GM23338 (cell line): ENCODE measurements around the gene USP17L10.
A peak's percentile ranks its signal among the peaks of the same experiment; 100 is the strongest.
"Not testable (repeated sequence)": the region's sequence is repeated elsewhere in the genome, so short reads cannot be mapped to it uniquely, and the experiment has no call there.

Source experiments
- CREB1 ChIP-seq: fragments of 250-450 bp; sonication (Bioruptor Pico); IDR thresholded peaks from 2 replicates; pipeline ENCODE4 v1.5.0; 2020; ENCODE audit warnings: low read depth, mild to moderate bottlenecking, moderate library complexity
- EZH2 ChIP-seq: fragments of 200-600 bp; sonication (generic); IDR thresholded peaks from one replicate; pipeline ENCODE4 v1.8.0; 2017; ENCODE audit warnings: antibody characterized with exemption, mild to moderate bottlenecking, low read depth; ENCODE audit not compliant: unreplicated experiment
- EZH2phosphoT487 ChIP-seq: fragments of 200-600 bp; sonication (generic); IDR thresholded peaks from one replicate; pipeline ENCODE4 v1.8.1; 2018; ENCODE audit warnings: antibody characterized with exemption; ENCODE audit not compliant: unreplicated experiment
- JUNB ChIP-seq: IDR thresholded peaks from one replicate; pipeline ENCODE4 v1.6.1; 2016; ENCODE audit warnings: antibody characterized with exemption; ENCODE audit not compliant: unreplicated experiment
- POLR2AphosphoS5 ChIP-seq: IDR thresholded peaks from 2 replicates; pipeline ENCODE4 v1.6.1; 2016; ENCODE audit warnings: antibody characterized with exemption, low read depth
- ZNF114 ChIP-seq: fragments of 250-450 bp; sonication (Bioruptor Pico); IDR thresholded peaks from 2 replicates; pipeline ENCODE4 v1.5.0; 2020; ENCODE audit warnings: mild to moderate bottlenecking, moderate library complexity
- ZNF331 ChIP-seq: fragments of 250-450 bp; sonication (Bioruptor Pico); IDR thresholded peaks from 2 replicates; pipeline ENCODE4 v1.5.0; 2020; ENCODE audit warnings: low read depth, mild to moderate bottlenecking, moderate library complexity
- TF ChIP-seq, protein P1 (sequence below), 2 experiments: fragments of 200-600 bp in 1 of 2; sonication (generic) in 1 of 2; conservative IDR thresholded peaks; 2 replicates each; pipeline versions ENCODE4 v1.5.1 to v1.6.1; 2016 to 2017; ENCODE audit warnings: antibody characterized with exemption in 2 of 2, low read depth in 2 of 2, mild to moderate bottlenecking in 2 of 2, moderate library complexity in 1 of 2
- TF ChIP-seq, protein P2 (sequence below): IDR thresholded peaks from one replicate; pipeline ENCODE4 v1.6.1; 2018; ENCODE audit warnings: antibody characterized with exemption; ENCODE audit not compliant: unreplicated experiment

GRCh38 chr4:9230249-9230648 lies 19.8 kb downstream of the USP17L10 start:
- TF ChIP-seq, protein P1, sequence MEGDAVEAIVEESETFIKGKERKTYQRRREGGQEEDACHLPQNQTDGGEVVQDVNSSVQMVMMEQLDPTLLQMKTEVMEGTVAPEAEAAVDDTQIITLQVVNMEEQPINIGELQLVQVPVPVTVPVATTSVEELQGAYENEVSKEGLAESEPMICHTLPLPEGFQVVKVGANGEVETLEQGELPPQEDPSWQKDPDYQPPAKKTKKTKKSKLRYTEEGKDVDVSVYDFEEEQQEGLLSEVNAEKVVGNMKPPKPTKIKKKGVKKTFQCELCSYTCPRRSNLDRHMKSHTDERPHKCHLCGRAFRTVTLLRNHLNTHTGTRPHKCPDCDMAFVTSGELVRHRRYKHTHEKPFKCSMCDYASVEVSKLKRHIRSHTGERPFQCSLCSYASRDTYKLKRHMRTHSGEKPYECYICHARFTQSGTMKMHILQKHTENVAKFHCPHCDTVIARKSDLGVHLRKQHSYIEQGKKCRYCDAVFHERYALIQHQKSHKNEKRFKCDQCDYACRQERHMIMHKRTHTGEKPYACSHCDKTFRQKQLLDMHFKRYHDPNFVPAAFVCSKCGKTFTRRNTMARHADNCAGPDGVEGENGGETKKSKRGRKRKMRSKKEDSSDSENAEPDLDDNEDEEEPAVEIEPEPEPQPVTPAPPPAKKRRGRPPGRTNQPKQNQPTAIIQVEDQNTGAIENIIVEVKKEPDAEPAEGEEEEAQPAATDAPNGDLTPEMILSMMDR (conservative IDR thresholded peaks at IDR 0.05; ENCODE audit: low read depth in 2 of 2), result 0 out of 4 replicates have a peak, but pooled peaks of 1 of the 2 experiments have one; percentile 4
- TF ChIP-seq JUNB; EZH2phosphoT487; POLR2AphosphoS5; EZH2; CREB1 (CRISPR knock-in tag); ZNF331 (CRISPR knock-in tag); ZNF114 (CRISPR knock-in tag): not testable (repeated sequence)
- TF ChIP-seq, protein P2, sequence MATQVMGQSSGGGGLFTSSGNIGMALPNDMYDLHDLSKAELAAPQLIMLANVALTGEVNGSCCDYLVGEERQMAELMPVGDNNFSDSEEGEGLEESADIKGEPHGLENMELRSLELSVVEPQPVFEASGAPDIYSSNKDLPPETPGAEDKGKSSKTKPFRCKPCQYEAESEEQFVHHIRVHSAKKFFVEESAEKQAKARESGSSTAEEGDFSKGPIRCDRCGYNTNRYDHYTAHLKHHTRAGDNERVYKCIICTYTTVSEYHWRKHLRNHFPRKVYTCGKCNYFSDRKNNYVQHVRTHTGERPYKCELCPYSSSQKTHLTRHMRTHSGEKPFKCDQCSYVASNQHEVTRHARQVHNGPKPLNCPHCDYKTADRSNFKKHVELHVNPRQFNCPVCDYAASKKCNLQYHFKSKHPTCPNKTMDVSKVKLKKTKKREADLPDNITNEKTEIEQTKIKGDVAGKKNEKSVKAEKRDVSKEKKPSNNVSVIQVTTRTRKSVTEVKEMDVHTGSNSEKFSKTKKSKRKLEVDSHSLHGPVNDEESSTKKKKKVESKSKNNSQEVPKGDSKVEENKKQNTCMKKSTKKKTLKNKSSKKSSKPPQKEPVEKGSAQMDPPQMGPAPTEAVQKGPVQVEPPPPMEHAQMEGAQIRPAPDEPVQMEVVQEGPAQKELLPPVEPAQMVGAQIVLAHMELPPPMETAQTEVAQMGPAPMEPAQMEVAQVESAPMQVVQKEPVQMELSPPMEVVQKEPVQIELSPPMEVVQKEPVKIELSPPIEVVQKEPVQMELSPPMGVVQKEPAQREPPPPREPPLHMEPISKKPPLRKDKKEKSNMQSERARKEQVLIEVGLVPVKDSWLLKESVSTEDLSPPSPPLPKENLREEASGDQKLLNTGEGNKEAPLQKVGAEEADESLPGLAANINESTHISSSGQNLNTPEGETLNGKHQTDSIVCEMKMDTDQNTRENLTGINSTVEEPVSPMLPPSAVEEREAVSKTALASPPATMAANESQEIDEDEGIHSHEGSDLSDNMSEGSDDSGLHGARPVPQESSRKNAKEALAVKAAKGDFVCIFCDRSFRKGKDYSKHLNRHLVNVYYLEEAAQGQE, result not testable (repeated sequence)
